ENCODE results near the gene NDEL1.
"Not testable (repeated sequence)": the region's sequence is repeated elsewhere in the genome, so short reads cannot be mapped to it uniquely, and the experiment has no call there.

NDEL1 gene

DNA sequence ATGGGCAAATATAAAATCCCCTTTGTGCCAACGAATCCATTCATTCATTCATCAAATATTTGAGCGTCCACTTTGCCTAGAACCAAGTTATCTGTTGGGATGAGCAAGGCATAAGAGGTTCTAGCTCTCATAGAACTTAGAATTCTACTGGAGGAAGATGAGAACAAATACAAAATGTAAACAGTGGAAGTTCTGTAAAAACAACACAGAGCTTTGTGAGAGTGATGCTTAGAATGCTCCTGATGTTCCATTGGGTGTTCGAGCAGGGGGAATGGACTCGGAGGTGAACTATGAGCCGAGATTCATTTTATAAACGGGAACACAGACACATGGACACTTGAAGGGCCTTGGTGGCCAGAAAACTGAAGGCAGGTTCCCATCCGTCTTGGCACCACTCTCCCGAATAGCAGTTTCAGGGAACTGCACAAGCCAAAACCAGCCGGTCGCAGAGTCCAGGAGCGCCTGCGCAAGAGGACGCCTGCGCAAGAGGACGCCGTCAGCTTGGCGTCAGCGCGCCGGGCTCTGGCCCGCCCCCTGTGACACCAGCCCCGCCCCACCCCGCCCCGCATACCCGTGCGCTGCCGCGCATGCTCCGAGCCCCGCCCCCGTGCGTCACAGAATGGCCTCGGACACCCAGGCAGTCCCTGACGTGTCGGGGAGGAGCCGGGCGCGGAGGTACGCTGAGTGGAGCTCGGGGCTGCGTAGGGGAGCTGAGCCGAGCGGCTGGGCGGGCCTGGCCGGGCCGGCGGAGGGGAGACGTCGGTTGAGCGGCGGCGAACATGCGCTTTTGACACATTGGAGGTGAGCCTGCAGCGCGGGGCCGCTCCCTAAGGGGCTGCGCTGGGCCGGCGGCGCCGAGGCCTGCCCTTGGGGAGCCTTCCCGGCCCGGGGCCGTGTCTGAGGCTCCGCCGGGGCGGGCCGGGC lies at the start of gene NDEL1:
Gene NDEL1, plus strand, starts transcription at position 640 of the 924 bp plus-strand sequence. CDS start 8,388 bp downstream, outside the sequence.
- peak; percentile 54 for DNase-seq

DNA sequence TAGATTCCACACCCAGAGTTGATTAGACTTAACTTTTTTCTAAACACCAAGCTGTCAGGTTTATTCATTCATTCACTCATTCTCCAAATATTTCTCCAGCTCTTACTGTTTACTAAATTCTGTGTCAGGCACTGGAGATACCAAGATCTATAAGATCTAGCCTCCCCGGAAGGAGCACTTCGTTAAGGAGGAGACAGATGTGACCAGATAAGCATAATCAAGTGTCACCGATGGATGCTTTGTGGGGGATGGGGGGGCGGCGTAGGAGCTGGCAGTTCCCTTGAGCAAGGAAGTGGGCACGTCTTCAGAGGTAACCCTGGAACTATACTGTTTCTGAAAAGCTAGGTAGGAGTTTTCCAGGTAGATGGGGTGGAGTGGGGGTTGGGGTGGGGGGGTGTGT lies 48.8 kb upstream of the NDEL1 start:
- no peak for DNase-seq

DNA sequence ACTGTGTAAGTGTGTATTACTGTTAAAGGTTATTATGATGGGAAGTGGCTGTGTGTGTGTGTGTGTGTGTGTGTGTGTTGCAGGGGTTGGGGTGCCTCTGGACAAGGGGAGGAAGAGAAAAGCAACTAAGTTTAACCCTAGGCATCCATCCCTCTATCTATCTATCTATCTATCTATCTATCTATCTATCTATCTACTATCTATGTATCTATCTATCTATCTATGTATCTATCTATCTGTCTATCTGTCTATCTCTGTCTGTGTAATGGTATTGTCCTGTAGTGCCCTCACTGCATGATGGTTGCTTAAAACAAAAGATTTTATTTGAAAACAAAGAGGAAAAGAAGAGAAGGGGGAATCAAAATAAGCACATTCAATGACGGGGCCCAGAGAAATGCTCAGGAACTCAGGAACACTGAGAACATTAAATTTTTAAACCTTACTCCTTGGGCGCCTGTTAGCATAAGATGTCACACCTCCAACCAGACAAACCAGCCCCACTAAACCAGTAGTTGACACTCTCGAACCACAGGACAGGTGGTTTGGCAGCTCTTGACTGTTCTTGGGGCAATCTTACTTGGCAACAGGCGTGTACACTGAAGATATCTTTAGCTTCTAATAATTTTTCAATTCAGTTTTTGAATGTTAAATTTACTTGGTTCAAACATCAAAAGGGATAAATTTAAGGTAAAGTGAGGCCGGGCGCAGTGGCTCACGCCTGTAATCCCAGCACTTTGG lies 47.6 kb upstream of the NDEL1 start:
- DNase-seq, result no peak

GRCh38 chr17:8391711-8392110 lies 44.0 kb upstream of the NDEL1 start:
- DNase-seq, result no peak

DNA sequence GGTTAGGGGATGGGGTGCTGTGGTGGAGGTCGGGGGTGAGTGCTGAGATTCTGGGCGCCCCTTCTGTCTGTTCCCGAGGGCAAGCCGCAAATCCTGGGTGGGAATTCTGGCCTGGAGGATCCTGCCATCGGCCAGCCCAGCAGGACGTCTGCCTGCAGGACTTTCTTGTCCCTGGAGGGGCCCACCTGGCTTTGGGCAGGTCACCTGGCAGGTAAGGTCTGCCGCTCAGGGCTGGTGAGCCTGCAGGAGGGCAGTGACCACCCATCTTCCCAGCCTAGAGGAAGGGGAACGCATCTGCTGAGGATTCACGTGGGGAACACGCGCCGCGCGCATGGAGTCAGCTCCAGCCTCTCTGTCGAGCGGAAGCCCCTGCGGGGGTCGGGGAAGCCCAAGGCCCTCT lies 43.4 kb upstream of the NDEL1 start:
- no peak for DNase-seq

GRCh38 chr17:8392674-8393469 lies 42.8 kb upstream of the NDEL1 start:
- no peak for DNase-seq

DNA sequence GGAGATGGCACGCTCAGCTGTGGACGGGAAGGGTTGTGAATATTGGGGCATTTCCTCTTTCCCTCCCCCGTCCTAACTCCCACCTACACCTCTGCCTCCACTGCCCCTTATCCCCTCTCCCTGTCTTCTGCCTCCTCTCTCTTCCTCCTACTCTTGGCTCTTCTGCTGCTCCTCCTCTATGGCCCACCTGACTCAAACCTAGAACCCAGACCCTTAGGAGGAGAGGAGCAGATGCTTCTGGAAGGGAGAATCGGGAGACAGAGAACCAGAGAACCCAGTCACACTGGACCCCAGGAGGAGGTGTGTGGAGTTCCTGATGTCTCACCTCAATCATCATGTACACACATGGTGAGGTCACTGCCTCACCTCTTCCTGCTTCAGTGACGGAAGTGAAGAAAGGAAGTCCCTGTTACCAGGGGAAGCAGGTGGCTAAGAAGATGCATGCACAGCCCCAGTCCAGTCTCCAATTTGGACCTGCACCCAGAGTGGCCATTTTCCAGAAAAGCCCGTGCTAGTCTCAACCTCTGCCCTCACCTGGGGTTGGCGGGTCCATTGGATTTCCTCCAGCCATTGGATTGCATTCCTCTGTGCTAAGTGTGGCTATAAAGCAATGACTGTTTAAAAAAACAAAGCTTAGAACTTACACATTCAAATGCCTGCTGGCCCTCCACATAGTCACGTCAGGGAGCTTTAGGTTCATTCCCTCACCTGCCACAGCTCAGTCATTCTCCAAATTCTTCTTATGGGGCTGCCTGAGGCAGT lies 42.0 kb upstream of the NDEL1 start:
- no peak for DNase-seq

DNA sequence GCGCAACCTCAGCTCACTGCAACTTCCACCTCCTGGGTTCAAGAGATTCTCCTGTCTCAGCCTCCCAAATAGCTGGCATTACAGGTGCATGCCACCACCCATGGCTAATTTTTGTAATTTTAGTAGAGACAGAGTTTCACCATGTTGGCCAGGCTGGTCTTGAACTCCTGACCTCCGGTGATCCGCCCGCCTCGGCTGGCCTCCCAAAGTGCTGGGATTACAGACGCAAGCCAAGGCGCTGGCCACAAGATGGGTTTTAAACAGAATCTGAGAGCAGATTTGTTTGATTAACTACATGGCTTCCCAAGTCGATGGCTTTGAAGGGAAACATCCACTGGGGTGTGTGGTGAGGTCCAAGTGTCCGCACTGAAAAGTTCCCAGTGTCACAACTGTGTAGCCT lies 41.2 kb upstream of the NDEL1 start:
- not testable (repeated sequence) for DNase-seq

DNA sequence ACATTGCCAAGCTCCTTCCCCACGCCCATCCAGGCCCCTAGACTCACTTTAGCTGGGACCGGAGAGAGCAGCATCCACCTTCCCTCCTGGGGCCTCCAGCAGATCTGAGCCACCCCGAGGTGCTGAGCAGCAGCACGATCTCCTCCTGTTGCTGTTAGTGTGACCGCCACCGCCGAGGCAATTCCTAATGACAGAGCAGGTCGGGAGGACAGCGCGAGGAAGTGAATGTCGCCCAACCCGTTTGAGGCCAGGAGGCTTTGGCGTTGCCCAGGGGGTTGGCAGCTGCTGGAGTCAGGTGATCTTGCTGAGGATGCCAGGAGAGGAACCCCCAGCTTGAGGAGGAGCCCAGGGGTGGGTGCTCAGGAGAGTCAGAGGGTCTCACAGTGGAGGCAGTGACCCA lies 38.0 kb upstream of the NDEL1 start, which contains the start of gene RNF222:
Gene RNF222, minus strand, starts transcription at position 192 of the 400 bp plus-strand sequence. CDS start 4,366 bp downstream, outside the sequence.
- no peak for DNase-seq

DNA sequence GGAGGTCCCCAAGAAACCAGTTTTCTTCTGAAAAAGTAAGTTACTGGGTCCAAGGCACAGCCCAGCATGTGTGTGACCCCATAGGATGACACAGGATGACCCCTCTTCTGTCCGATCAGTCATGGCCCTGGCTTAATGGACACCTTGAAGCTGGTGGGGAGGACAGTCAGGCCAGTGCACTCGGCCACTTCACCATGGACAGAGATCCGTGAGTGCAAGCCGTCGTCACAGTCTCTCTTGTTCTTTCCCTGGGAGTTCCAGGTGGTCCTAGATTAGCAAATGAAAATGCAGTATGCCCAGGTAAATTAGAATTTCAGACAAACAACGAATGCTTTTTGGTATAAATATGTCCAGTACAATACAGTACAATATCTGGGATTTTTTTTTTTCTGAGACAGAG lies 36.7 kb upstream of the NDEL1 start:
- no peak for DNase-seq

DNA sequence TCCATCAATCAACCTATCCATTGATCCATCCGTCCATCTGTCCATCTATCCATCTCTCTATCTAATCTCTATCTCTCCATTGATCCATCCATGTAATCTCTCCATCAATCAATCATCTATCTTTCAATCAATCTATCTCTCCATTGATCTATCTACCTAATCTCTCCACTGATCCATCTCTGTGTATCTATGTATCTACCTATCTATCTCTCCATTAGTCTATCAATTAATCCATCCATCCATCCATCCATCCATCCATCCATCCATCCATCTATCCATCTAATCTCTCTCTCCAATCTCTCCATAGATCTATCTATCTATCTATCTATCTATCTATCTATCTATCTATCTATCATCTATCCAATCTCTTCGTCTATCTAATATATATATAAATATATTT lies 34.6 kb upstream of the NDEL1 start:
- DNase-seq, result no peak

GRCh38 chr17:8402921-8403536 lies 32.7 kb upstream of the NDEL1 start:
- no peak for DNase-seq

DNA sequence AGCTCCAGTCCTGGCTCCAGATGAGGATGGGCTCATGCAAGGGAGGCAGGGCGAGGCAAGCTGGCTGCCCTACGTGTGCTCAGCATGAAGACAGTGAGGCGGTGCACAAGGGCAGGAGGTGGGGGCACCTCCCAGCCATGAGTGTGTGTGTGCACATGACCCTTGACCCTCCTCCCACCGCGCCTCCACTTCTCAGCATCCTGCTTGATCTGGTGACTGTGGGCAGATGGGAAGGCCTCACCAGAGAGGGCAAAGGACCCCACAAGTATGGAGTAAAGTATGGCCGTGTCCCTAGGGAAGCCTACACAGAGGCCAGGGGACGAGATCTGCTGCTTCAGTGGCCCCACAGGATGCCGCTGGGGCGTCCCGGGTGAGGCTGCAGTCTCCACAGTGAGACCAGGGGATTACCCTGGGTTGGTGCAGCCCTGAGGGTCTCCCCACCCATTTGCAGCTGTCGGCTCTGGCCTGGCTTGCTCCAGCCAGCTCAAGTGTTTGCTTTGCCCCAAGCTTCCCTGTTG lies 30.1 kb upstream of the NDEL1 start:
- DNase-seq, result no peak

DNA sequence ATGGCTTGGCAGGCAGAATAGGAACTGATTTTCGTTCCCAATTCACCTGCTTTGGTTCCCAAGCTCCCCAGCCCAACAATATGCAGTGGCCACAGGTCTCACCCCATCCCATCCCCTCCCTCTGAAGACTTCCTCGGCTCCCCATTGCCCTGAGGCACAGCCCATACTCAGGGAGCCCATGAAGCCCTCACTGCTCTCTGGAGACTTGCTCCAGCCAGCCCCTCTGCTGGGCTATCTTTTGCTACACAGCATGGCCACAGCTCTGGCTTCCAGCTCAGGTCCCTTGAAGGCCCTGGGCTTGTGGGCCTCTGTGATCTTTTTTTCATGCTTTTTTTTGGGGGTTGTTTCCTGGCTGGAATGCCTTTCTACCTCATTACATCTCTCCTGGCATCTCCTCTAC lies 29.5 kb upstream of the NDEL1 start:
- DNase-seq, result no peak

- no peak for DNase-seq
Measured at GRCh38 chr17:8408371-8408770, 27.3 kb upstream of the NDEL1 start.

- DNase-seq, result peak; percentile 5
Measured at GRCh38 chr17:8409966-8410882, 25.5 kb upstream of the NDEL1 start.

DNA sequence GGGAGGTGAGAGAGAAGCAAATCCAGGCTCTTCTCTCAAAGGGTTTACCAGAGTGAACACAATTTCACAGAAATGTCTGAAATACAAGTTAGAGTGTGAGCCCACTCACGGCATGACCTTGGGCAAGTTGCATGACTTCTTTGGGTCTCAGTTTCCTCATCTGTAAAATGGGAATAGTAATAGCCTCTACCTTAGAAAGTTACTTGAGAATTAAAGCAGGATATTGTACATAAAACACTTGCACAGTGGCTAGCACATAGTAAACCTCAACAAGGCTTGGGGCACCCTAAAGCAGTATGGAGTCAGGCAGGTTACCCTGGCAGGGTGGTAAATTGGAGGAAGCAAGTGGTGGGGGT lies 24.8 kb upstream of the NDEL1 start:
- DNase-seq, result no peak

- DNase-seq, result no peak
Measured at GRCh38 chr17:8412089-8412488, 23.6 kb upstream of the NDEL1 start.

GRCh38 chr17:8413328-8413727 lies 22.4 kb upstream of the NDEL1 start:
- DNase-seq, result no peak

GRCh38 chr17:8413938-8414337 lies 21.7 kb upstream of the NDEL1 start:
- DNase-seq, result no peak

GRCh38 chr17:8417806-8418205 lies 17.9 kb upstream of the NDEL1 start:
- DNase-seq, result no peak
